ENCODE data around the gene SHF. TPM values are rescaled to one million over a fixed set of nuclear protein-coding genes. Genes with fewer than 3 reads are reported as not detected.
A peak's percentile ranks its signal among the peaks of the same experiment; 100 is the strongest.

The SHF gene
- total RNA-seq, 1 donor, result 1.9 TPM

- no peak overlapping the region for H3K4me3 ChIP-seq (ENCODE audit: low read depth, low read length)
- peak; percentile 68 for DNase-seq (ENCODE audit: low read depth)
- peak; percentile 86 for TF ChIP-seq CTCF (IDR thresholded peaks at IDR 0.05; ENCODE audit: insufficient read depth, low read length)
Observed at GRCh38 chr15:45205192-45205591, 17.4 kb upstream of the SHF start.

- H3K4me3 ChIP-seq (ENCODE audit: low read depth, low read length), result no peak overlapping the region
- peak; percentile 43 for DNase-seq (ENCODE audit: low read depth)
- TF ChIP-seq CTCF (IDR thresholded peaks at IDR 0.05; ENCODE audit: insufficient read depth, low read length), result no peak
Observed at GRCh38 chr15:45203182-45203581, 15.4 kb upstream of the SHF start.

GRCh38 chr15:45201869-45202268 lies 14.1 kb upstream of the SHF start:
- no peak for DNase-seq (ENCODE audit: low read depth)
- H3K4me3 ChIP-seq (ENCODE audit: low read depth, low read length), result no peak overlapping the region
- no peak for TF ChIP-seq CTCF (IDR thresholded peaks at IDR 0.05; ENCODE audit: insufficient read depth, low read length)

GRCh38 chr15:45201557-45201859 lies 13.7 kb upstream of the SHF start:
- DNase-seq (ENCODE audit: low read depth), result no peak
- TF ChIP-seq CTCF (IDR thresholded peaks at IDR 0.05; ENCODE audit: insufficient read depth, low read length), result no peak
- H3K4me3 ChIP-seq (ENCODE audit: low read depth, low read length), result no peak overlapping the region

GRCh38 chr15:45200799-45201556 lies 13.2 kb upstream of the SHF start:
- no peak for TF ChIP-seq CTCF (IDR thresholded peaks at IDR 0.05; ENCODE audit: insufficient read depth, low read length)
- peak overlapping the region; percentile 70 for H3K4me3 ChIP-seq (ENCODE audit: low read depth, low read length)

GRCh38 chr15:45200001-45200798 lies 12.4 kb upstream of the SHF start:
- H3K4me3 ChIP-seq (ENCODE audit: low read depth, low read length), result peak overlapping the region; percentile 70
- DNase-seq (ENCODE audit: low read depth), result peak; percentile 97
- no peak for TF ChIP-seq CTCF (IDR thresholded peaks at IDR 0.05; ENCODE audit: insufficient read depth, low read length)

More at GRCh38 chr15:45200799-45201556, 13.2 kb upstream of the SHF start:
- DNase-seq (ENCODE audit: low read depth), result peak; percentile 85
